Activated CD4-positive, CD25-positive, alpha-beta regulatory T cell treated with anti-CD3 and anti-CD28 coated beads, Interleukin-2, amount 50 U/mL, for 24 hours (primary cell): ENCODE results near the gene PLEKHA5.
A peak's percentile ranks its signal among the peaks of the same experiment; 100 is the strongest.
"Not testable (repeated sequence)": the region's sequence is repeated elsewhere in the genome, so short reads cannot be mapped to it uniquely, and the experiment has no call there.

Source experiments
- ATAC-seq, 2 donors: fragments of 150-1000 bp; cut with Tn5 transposase; one replicate each; pipeline ENCODE4 v1.10.0; 2021; ENCODE audit warnings: mild to moderate bottlenecking in 1 of 2, moderate library complexity in 1 of 2

Gene PLEKHA5

DNA sequence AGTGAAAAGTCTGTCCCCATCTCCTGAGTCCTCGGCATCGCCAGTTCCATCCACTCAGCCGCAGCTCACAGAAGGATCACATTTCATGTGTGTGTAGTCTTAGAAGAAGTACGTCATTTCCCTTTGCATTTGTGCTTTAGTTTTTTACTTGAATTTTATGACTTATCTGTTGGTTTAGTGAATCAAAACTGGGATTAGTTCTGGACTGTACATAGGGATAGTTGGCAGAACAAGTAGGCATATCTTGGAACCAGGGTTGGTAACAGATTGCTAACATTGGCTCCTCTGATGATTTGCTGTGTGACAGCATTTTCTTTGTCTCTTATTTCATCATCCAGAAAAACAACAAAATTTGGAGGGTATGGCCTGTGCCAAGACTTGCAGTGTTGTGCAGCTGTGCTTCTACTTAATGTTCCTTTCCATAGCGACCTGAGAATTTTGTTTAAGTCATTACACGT, 240.2 kb downstream of the PLEKHA5 start:
- ATAC-seq = no peak

DNA sequence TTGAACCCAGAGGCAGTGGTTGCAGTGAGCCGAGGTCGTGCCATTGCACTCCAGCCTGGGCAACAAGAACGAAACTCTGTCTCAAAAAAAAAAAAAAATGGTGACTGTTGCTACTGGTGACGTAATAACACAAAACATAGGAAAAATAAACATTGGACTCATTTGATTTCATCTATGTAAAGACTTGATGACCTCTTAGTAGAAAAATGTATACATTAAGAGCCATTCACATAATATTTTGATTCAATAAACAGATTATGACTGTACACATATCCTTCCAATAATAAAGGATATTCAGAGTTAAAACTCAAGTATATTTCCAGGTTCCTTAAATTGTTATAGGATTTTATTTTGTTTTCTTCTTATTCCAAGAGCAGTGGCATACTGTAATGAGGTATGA, 244.1 kb downstream of the PLEKHA5 start:
- no peak for ATAC-seq

DNA sequence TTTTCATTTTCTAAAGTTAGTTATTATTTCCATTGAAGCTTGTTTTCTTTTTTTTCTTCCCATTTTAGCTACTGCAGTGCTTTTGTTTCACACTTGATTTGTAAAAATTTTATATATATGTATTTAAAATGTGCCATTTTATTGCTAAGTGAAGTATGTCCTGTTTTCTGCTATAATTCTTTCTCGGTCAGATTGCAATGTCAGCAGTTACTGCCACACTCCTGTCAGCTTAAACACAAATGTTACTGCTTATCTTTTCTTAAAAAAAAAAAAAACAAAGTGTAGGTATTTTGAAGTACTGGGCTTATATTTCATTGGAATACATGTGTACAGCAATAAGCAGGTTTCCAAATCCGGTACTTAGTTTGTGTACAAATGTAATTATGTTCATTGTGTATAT, 246.4 kb downstream of the PLEKHA5 start:
- no peak for ATAC-seq

DNA sequence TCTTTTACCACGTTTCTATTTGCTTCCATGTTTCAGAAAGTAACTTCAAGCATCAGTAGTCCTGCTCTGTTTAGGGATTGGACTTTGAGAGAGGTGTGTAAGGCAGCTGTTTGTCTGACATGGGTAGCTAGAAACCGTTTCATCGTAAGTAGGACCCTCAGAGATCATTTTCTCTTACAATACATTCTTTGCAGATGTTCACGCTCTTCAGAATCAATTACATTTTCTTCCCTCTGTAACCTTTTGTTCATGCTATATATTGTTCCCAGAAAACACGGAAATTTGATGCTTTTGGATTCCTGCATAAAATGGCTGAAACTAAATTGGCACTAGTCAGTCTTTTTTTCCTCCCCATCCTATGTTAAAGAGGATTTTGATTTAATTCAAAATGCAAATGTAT, 247.2 kb downstream of the PLEKHA5 start:
- ATAC-seq = no peak

- peak; percentile 89 to 95 for ATAC-seq
These were observed 252.6 kb downstream of the PLEKHA5 start for GRCh38 chr12:19382111-19382526.

DNA sequence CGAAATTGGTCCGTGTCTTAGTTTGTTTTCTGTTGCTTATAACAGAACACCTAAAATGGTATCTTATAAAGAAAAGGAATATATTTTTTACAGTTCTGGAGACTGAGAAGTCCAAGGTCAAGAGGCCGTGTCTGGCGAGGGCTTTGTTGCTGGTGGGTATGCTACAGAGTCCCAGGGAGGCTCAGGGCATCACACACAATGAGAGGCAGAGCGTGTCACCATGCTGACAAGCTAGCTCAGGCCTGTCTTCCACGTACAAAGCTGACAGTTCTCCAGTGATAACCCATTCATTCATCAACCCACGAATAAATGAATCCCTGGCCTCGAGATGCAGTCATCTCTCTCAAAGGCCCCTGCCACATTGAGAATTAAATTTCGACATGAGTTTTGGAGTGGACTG, 253.0 kb downstream of the PLEKHA5 start:
- ATAC-seq = no peak

DNA sequence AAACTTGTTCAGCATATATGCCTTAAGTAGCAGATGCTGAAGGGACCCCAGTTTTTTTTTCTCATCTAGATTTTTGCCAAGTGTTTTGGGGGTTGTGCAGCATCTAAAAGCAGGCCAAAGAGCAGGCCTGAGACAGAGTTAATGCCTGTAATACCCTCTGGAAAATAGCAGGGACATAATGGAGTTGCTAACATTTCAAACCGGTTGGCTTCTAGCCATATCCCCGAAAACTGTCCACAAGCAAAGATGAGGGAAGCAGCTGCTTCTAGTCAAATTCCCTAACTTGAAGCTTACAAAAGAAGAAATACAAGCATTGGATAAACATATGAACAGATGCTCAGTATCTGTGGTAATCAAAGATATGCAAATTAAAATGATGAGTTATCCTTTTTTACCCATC, 257.6 kb downstream of the PLEKHA5 start:
- no peak for ATAC-seq

DNA sequence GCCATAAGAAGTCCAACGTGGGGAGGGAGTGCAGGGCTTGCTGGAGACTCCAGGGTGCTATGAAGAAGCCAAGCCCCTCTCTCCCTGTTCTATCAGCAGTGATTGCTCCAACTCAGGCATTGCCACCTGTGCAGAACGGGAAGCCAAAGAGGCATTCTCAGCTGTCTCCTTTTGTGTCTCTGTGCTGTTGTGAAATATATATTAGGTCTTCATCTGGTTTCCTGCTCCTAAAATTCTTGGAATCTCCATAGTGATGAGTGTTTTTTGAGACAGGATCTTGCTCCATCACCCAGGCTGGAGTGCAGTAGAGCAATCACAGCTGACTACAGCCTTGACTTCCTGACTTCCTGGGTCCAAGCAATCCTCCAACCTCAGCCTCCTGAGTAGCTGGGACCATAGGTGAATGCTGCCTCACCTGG, 258.6 kb downstream of the PLEKHA5 start:
- no peak for ATAC-seq

- no peak for ATAC-seq
These were observed 260.6 kb downstream of the PLEKHA5 start for GRCh38 chr12:19390051-19390598.

DNA sequence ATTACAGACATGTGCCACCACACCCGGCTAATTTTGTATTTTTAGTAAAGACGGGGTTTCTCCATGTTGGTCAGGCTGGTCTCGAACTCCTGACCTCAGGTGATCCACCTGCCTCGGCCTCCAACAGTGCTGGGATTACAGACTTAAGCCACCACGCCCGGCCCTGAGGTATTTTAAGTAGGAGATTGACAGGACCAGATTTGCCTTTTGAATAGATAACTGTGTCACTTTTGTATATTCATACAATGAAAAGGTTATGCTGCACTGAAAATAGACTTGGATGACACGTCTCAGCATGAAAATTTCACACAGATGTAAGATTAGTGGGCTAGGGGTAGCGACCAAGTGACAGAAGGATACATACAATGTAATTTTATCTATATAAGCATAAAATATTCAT, 263.1 kb downstream of the PLEKHA5 start:
- not testable (repeated sequence) for ATAC-seq

GRCh38 chr12:19394385-19394784, 264.9 kb downstream of the PLEKHA5 start:
- ATAC-seq = no peak

DNA sequence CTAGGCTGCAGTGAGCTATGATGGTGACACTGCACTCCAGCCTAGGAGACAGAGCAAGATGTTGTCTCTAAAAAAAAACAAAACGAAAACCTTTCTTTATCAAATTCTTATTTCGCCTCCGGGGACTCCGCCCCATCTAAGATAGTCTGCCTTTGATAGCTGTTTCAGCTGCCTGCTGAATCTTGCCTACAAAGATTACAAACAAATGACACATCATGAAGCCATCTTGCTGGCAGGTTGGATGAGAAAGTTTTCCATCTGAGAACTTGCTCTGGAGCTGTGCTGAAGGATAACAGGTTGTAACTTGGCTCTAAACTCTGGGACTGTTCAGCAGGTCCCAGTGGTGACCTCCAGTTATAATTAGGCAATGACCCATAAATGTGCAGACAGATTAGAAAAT, 268.0 kb downstream of the PLEKHA5 start:
- ATAC-seq = no peak

DNA sequence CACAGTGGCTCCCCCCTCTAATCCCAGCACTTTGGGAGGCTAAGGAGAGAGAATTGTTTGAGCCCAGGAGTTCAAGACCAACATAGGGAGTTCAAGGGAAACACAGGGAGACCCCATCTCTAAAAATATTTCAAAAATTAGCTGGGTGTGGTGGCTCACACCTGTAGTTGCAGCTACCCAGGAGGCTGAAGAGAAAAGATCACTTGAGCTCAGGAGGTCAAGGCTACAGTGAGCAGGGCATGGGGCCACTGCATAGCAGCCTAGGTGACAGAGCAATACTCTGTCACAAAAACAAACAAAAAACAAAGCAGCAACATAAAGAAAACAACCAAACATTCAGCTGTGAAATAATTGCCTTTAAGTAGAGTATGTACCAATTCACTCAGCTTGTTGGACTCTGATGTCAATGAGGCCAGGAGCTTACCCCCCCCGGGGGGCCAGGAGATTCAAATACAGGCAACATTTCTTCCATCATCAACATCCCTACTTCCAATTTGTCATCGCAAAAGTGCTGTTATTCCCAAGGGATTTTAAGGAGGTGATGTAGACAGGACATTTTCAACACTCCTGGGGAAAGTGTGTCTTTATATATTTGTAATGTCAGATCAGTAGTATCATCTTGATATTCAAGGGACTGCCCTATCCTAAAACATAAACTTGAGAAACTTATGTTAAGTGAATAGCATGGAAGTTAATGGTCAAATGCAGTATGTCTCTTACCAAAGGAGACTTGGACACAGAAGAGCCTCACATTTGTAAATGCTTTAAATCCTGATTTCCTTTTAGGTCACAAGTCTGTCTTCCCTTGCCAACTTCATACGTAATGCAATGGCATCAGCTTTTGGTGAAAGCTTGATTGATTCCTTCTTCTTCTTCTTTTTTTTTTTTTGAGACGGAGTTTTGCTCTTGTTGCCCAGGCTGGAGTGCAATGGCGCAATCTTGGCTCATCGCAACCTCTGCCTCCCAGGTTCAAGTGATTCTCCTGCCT, 269.1 kb downstream of the PLEKHA5 start:
- no peak for ATAC-seq

- not testable (repeated sequence) for ATAC-seq
These were observed 271.2 kb downstream of the PLEKHA5 start for GRCh38 chr12:19400649-19401285.

- no peak for ATAC-seq
These were observed 272.7 kb downstream of the PLEKHA5 start for GRCh38 chr12:19402211-19402610.

GRCh38 chr12:19402743-19403431, 273.4 kb downstream of the PLEKHA5 start:
- ATAC-seq = no peak

DNA sequence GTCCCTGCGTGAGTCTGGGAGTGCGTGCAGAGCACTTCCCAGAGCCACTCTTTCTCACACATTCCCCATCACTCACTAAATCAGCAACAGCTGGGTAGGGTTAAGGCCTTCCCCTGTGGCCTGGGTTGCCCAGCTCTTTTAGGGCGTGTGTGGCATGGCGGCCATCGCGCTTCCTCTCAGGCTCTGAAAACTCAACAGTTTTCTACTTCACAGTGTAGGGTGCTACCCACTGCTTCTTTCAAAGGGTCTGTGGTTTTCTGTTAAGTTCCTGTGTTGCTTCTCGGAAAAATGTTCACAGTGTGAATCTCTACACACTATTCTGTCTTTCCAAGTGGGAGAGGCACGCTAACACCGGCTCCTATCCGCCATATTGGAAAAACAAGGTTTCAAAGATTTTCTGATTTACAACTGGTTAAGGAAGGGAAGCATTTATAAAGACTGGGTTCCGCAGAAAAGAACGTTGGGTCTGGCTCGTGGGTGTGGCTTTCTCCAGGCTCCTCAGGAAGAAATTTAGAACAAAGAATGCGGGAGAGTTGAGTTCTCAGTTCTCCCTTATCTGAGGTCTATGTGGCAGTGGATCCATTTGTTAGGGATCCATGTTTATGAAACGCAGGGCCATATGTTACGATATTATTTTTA, 274.8 kb downstream of the PLEKHA5 start:
- no peak for ATAC-seq

GRCh38 chr12:19409376-19409775, 279.8 kb downstream of the PLEKHA5 start:
- ATAC-seq = no peak

DNA sequence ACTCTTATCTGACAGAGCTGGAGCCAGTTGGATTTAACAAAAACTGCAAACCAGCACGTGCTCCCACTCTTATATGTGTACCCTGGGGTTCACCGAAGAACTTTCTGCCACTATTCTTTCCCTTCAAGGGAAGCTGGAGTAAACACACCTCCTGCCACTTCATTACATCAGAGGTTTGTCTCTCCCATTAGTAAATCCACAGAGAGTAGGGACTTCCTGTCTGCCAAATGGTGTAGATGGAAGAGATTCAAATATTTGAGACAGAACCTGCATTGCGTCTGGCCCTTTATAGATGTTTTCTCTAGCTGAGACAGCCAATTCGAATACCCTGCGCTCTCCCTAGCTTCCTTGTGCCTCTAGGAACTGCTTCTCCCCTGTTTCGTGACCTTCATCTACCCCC, 280.7 kb downstream of the PLEKHA5 start:
- ATAC-seq = no peak

DNA sequence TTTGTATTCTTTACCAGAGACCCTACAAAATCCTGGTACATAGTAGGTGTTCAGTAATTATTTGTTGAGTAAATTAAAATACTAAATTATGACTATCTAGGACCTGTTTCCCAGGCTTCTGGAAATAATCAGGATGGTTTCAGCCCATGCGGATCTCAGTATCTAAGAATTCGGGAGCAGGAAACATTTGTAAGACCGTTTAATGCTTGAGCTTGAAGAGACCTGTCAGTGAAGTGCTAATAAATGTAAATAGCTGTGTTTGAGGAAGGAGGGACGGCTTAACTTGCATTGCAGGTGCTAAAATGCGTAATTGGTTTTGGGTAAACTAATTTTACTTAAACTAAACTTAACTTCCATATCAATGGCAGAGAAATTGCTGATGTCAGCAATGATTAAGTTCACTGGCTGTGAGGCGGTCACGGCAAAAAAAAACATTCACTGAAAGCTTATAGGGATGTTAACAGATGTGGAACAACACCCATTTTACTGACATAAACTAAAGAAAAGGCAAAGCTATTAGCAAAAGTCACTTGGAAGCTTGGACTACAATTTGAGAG, 281.2 kb downstream of the PLEKHA5 start:
- no peak for ATAC-seq

DNA sequence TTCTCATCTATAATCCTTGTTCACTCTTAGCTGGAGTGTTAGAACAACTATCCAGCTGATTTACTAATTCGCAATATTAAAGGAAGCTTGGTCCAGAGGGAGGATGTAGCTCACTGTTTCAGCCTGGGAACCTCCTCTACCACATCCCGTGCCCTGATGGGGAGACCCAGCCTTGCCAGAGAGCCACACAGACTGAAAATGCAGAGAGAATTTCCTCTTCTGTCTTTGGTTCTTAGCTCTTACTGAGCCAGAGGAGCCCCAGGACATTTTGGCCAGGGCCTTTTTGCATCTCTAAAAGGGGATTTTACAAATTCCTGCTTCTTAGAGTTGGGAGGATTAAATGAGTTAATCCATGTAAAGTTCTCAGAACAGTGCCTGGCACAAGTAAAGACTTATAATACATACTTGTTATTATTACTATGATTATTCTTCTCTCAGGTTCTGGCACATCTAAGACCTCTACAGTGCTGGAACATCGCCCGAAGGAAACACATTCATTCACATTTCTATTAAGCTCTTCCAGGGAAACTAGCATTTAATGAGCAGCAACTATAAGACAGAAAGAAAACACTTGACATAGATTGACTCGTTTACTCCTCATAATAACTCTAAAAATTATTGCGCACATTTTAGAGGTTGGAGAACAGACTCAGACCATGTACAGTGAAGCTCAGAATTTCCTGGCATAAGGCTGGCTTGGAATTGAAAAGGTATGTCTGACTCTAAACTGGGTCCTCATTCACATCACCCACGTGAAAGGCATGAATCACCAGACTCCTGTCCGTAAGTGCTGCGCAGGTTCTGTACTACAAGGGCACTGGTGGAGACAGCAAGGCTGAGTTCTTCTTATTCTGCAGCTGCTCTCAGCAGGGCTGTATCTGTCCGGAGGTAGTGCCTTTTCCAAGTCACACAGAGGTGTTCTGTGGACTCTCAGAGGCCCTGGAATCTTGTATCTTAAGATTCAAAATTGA, 282.0 kb downstream of the PLEKHA5 start:
- ATAC-seq = no peak
